GM23338 (cell line): ENCODE data around the gene VPS37C. TPM values are rescaled to one million over a fixed set of nuclear protein-coding genes. Genes with fewer than 3 reads are reported as not detected.

Experiments
- ATAC-seq: fragments of 200-7000 bp; cut with Tn5 transposase; 3 replicates; pipeline ENCODE4 v1.9.1; 2020
- DNase-seq: peaks from one replicate; pipeline ENCODE4 v3.0.0-alpha.2; 2015; ENCODE audit warnings: low spot score
- H2AFZ ChIP-seq: fragments of 200-600 bp; sonication (generic); 2 replicates; pipeline ENCODE4 v1.8.0; 2016; ENCODE audit warnings: antibody characterized with exemption, mild to moderate bottlenecking, moderate library complexity
- H3F3A ChIP-seq: fragments of 200-600 bp; sonication (generic); replicated peaks from 2 replicates; pipeline ENCODE4 v1.8.0; 2017; ENCODE audit warnings: antibody characterized with exemption, mixed run types, low read depth
- H3K27ac ChIP-seq: fragments of 200-600 bp; sonication (generic); 2 replicates; pipeline ENCODE4 v1.6.1; 2016; ENCODE audit warnings: low read depth
- H3K27me3 ChIP-seq: fragments of 200-600 bp; sonication (generic); 2 replicates; pipeline ENCODE4 v1.8.0; 2016; ENCODE audit warnings: mild to moderate bottlenecking, mixed run types, moderate library complexity; ENCODE audit not compliant: insufficient read depth
- H3K36me3 ChIP-seq: fragments of 200-600 bp; sonication (generic); 2 replicates; pipeline ENCODE4 v1.8.0; 2016; ENCODE audit warnings: mild to moderate bottlenecking; ENCODE audit not compliant: insufficient read depth
- H3K4me1 ChIP-seq: fragments of 200-600 bp; sonication (generic); 2 replicates; pipeline ENCODE4 v1.8.0; 2016; ENCODE audit warnings: mild to moderate bottlenecking, moderate library complexity; ENCODE audit not compliant: insufficient read depth
- H3K4me2 ChIP-seq: fragments of 200-600 bp; sonication (generic); 2 replicates; pipeline ENCODE4 v1.7.1; 2017; ENCODE audit warnings: mixed run types
- H3K4me3 ChIP-seq: fragments of 200-600 bp; sonication (generic); 2 replicates; pipeline ENCODE4 v1.6.1; 2016; ENCODE audit warnings: mixed run types
- H3K79me2 ChIP-seq: fragments of 200-600 bp; sonication (generic); replicated peaks from 2 replicates; pipeline ENCODE4 v1.8.0; 2017; ENCODE audit warnings: mild to moderate bottlenecking; ENCODE audit not compliant: insufficient read depth
- H3K9me2 ChIP-seq: fragments of 200-600 bp; sonication (generic); 2 replicates; pipeline ENCODE4 v1.8.0; 2017; ENCODE audit not compliant: insufficient read depth
- H4K20me1 ChIP-seq: fragments of 200-600 bp; sonication (generic); replicated peaks from 2 replicates; pipeline ENCODE4 v1.8.0; 2017; ENCODE audit warnings: mild to moderate bottlenecking; ENCODE audit not compliant: insufficient read depth
- H3K27ac Mint-ChIP-seq: 2 replicates; pipeline ENCODE4 v1.8.0; 2020; ENCODE audit warnings: inconsistent platforms, mild to moderate bottlenecking, moderate library complexity, mixed read lengths
- H3K27me3 Mint-ChIP-seq: 3 replicates; pipeline ENCODE4 v1.8.0; 2022; ENCODE audit warnings: low read depth, mild to moderate bottlenecking, moderate library complexity, mixed read lengths, inconsistent platforms; ENCODE audit not compliant: insufficient read depth, poor library complexity
- H3K36me3 Mint-ChIP-seq: 3 replicates; pipeline ENCODE4 v1.8.0; 2021; ENCODE audit warnings: low read depth, mild to moderate bottlenecking, inconsistent platforms, moderate library complexity, mixed read lengths
- H3K4me1 Mint-ChIP-seq: 3 replicates; pipeline ENCODE4 v1.8.0; 2020; ENCODE audit warnings: mild to moderate bottlenecking, inconsistent platforms, mixed read lengths
- H3K4me3 Mint-ChIP-seq: 3 replicates; pipeline ENCODE4 v1.8.0; 2021; ENCODE audit warnings: moderate library complexity, mild to moderate bottlenecking, inconsistent platforms, mixed read lengths
- H3K9me3 Mint-ChIP-seq: 3 replicates; pipeline ENCODE4 v1.8.0; 2020; ENCODE audit warnings: moderate library complexity, mild to moderate bottlenecking, inconsistent platforms, mixed read lengths
- CREB1 ChIP-seq: fragments of 250-450 bp; sonication (Bioruptor Pico); IDR thresholded peaks from 2 replicates; pipeline ENCODE4 v1.5.0; 2020; ENCODE audit warnings: low read depth, mild to moderate bottlenecking, moderate library complexity
- CTCF ChIP-seq, 2 experiments: fragments of 200-600 bp in 1 of 2; sonication (generic) in 1 of 2; conservative IDR thresholded peaks; 2 replicates each; pipeline versions ENCODE4 v1.5.1 to v1.6.1; 2016 to 2017; ENCODE audit warnings: antibody characterized with exemption in 2 of 2, low read depth in 2 of 2, mild to moderate bottlenecking in 2 of 2, moderate library complexity in 1 of 2
- EZH2 ChIP-seq: fragments of 200-600 bp; sonication (generic); IDR thresholded peaks from one replicate; pipeline ENCODE4 v1.8.0; 2017; ENCODE audit warnings: antibody characterized with exemption, mild to moderate bottlenecking, low read depth; ENCODE audit not compliant: unreplicated experiment
- EZH2phosphoT487 ChIP-seq: fragments of 200-600 bp; sonication (generic); IDR thresholded peaks from one replicate; pipeline ENCODE4 v1.8.1; 2018; ENCODE audit warnings: antibody characterized with exemption; ENCODE audit not compliant: unreplicated experiment
- JUNB ChIP-seq: IDR thresholded peaks from one replicate; pipeline ENCODE4 v1.6.1; 2016; ENCODE audit warnings: antibody characterized with exemption; ENCODE audit not compliant: unreplicated experiment
- NANOG ChIP-seq: IDR thresholded peaks from 2 replicates; pipeline ENCODE4 v1.6.1; 2016; ENCODE audit warnings: antibody characterized with exemption, borderline replicate concordance
- POLR2AphosphoS5 ChIP-seq: IDR thresholded peaks from 2 replicates; pipeline ENCODE4 v1.6.1; 2016; ENCODE audit warnings: antibody characterized with exemption, low read depth
- REST ChIP-seq: IDR thresholded peaks from one replicate; pipeline ENCODE4 v1.6.1; 2018; ENCODE audit warnings: antibody characterized with exemption; ENCODE audit not compliant: unreplicated experiment
- STAT1 ChIP-seq: IDR thresholded peaks from one replicate; pipeline ENCODE4 v1.6.1; 2016; ENCODE audit warnings: antibody characterized with exemption; ENCODE audit not compliant: unreplicated experiment
- ZNF114 ChIP-seq: fragments of 250-450 bp; sonication (Bioruptor Pico); IDR thresholded peaks from 2 replicates; pipeline ENCODE4 v1.5.0; 2020; ENCODE audit warnings: mild to moderate bottlenecking, moderate library complexity
- ZNF462 ChIP-seq: fragments of 250-450 bp; sonication (Bioruptor Pico); IDR thresholded peaks from 2 replicates; pipeline ENCODE4 v1.5.0; 2020; ENCODE audit warnings: mild to moderate bottlenecking, moderate library complexity
- polyA plus RNA-seq: library from polyadenylated mRNA; unstranded; fragments of >200 nt; fragmentation: Nextera tagmentation; extraction: Ambion mirVana; gene quantifications from 2 replicates; pipeline ENCODE4 v1.2.1, GENCODE V29; 2016
- total RNA-seq: library from RNA; depleted of rRNA; stranded (reverse); fragments of >200 nt; shearing (Covaris generic); gene quantifications from 2 replicates; pipeline ENCODE4 v1.2.3, GENCODE V29; 2014
- TF ChIP-seq, protein P1 (sequence below): IDR thresholded peaks from 2 replicates; pipeline ENCODE4 v1.6.1; 2016; ENCODE audit warnings: antibody characterized with exemption

VPS37C gene
- total and polyA plus RNA-seq, 2 experiments from 2014 or later, result 8.8 to 19.4 TPM

DNA sequence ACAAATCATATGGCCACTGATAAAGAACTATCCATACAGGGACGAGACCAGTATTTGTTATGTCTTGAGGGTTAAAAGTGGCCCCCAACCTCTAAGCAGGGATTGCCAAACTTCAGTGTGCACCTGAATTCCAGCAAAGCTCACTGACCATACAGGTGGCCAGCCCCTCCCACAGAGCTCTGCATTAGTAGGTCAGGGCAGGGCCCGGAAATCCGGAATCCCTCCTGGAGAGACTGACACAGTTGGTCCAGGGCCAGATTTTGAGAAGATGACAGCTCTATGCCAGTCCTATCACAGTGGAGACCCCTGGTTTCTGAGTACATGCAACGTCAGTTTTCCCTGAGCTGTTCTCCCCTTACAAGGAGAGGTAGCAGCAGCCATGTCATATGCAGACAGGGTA lies 20.8 kb downstream of the VPS37C start (continued):
- TF ChIP-seq REST (no peak), CREB1 (CRISPR knock-in tag) (no peak)

- H2AFZ ChIP-seq, result no peak overlapping the region
- peaks cover 22% of the 10 kb centered on the region for H3K4me1 Mint-ChIP-seq
- no peaks in the 10 kb centered on the region for H3K9me3 Mint-ChIP-seq
- H3K27ac Mint-ChIP-seq, result no peak overlapping the region
- no peak overlapping the region for H3K4me3 Mint-ChIP-seq
- H3K27ac ChIP-seq, result no peak overlapping the region
- peaks cover 8% of the 10 kb centered on the region; the same call in 1 of the 2 replicates for H4K20me1 ChIP-seq
- ATAC-seq (no peak), DNase-seq (no peak)
- peaks cover 6% of the 10 kb centered on the region for H3K27me3 Mint-ChIP-seq
- H3F3A ChIP-seq, result no peaks in the 10 kb centered on the region
- H3K4me3 ChIP-seq, result no peak overlapping the region
- no peak overlapping the region for H3K4me2 ChIP-seq
- no peaks in the 10 kb centered on the region for H3K9me2 ChIP-seq
- peaks cover 8% of the 10 kb centered on the region for H3K4me1 ChIP-seq
- H3K27me3 ChIP-seq, result no peaks in the 10 kb centered on the region
- H3K36me3 Mint-ChIP-seq, result peaks cover 12% of the 10 kb centered on the region
- no peaks in the 10 kb centered on the region for H3K36me3 ChIP-seq
- H3K79me2 ChIP-seq, result peaks cover 22% of the 10 kb centered on the region
- TF ChIP-seq CREB1 (CRISPR knock-in tag), result no peak
- TF ChIP-seq CTCF (conservative IDR thresholded peaks at IDR 0.05; ENCODE audit: low read depth in 2 of 2), result no peak
- no peak for TF ChIP-seq EZH2
- TF ChIP-seq ZNF114 (CRISPR knock-in tag), result no peak
- TF ChIP-seq STAT1, result no peak
- no peak for TF ChIP-seq EZH2phosphoT487
- TF ChIP-seq, protein P1, sequence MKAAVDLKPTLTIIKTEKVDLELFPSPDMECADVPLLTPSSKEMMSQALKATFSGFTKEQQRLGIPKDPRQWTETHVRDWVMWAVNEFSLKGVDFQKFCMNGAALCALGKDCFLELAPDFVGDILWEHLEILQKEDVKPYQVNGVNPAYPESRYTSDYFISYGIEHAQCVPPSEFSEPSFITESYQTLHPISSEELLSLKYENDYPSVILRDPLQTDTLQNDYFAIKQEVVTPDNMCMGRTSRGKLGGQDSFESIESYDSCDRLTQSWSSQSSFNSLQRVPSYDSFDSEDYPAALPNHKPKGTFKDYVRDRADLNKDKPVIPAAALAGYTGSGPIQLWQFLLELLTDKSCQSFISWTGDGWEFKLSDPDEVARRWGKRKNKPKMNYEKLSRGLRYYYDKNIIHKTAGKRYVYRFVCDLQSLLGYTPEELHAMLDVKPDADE, result no peak
- no peak for TF ChIP-seq JUNB
- no peak for TF ChIP-seq ZNF462 (CRISPR knock-in tag)
- no peak for TF ChIP-seq POLR2AphosphoS5
- TF ChIP-seq NANOG, result no peak
Measured at GRCh38 chr11:61139387-61139786, 21.8 kb downstream of the VPS37C start.
